G401 (cell line): ENCODE measurements around the gene RFPL1. TPM values are rescaled to one million over a fixed set of nuclear protein-coding genes. Genes with fewer than 3 reads are reported as not detected.
"Not testable (repeated sequence)": the region's sequence is repeated elsewhere in the genome, so short reads cannot be mapped to it uniquely, and the experiment has no call there.

Experiments
- DNase-seq: peaks from one replicate; pipeline ENCODE4 v3.0.0-alpha.2; 2015; ENCODE audit warnings: low spot score
- in situ Hi-C: cut with HindIII; loops from 2 replicates; pipeline ENCODE4 v1.10.0; 2016; ENCODE audit warnings: low sequenced_read_pairs, mixed read lengths
- total RNA-seq: library from RNA; depleted of rRNA; stranded (reverse); fragments of >200 nt; shearing (Covaris generic); gene quantifications from 2 replicates; pipeline ENCODE4 v1.2.3, GENCODE V29; 2014

The RFPL1 gene
- total RNA-seq, 1 experiment from 2014 or later: not detected

DNA sequence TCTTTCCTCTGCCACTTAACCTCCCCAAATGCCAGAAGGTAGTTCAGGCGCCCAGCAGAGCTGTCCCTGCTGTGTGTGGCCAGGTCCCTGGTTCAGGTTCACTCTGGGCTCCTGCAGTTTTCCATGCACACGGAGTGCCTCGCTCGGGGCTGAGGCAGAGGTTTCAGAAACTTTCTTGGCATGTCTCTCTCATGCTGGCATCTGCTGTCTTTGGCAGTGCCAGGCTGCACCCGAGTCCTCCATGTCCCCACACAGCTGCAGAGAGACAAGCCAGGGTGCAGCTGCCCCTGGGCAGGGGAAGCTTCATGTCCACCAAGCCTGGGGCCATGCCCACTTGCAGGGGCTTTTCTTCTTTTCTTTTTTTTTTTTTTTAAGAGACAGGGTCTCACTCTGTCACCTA lies 34.6 kb downstream of the RFPL1 start:
- in situ Hi-C loops: no loop called here

DNA sequence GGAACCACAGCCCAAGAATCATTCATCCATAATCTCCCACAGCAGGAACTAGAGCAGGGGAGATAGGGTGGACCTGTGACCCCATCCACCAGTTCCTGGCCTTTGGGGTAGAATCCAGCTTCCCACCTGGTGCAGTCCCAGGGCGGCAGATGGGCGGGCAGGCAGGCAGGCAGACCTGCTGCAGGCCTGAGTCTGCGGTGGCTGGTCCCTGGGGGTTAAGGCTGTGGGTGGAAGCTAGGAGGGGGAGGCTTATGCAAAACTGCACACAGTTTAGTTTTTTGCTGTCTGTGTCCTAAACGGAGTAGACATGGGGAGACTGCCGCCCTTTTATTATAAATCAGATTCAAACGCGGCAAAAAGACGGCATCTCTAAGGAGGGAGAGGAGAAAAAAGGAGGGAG lies 37.2 kb downstream of the RFPL1 start:
- in situ Hi-C loops: no loop called here
- no peak for DNase-seq

More for the DNA sequence above, 34.6 kb downstream of the RFPL1 start:
- DNase-seq: no peak

DNA sequence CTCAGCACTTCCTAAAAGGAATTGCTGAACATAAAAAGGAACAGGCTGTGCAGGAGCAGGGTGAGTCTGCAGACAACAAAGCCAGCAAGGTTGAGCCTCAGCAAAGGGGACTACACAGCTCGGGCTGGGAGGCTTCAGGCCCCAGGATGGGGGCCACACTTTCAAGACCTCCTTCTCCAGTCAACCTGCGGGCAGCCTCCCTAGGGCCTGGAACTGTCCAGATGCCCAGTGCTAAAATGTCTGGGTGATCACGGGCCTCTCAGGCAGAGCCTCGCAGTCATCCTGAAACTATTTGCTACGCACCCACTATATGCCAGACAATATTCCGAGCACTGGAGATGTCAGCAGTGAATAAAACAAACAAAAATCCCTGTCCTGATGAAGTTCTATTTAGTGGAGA lies 37.7 kb downstream of the RFPL1 start:
- in situ Hi-C loops: no loop called here
- DNase-seq: peak; percentile 23

DNA sequence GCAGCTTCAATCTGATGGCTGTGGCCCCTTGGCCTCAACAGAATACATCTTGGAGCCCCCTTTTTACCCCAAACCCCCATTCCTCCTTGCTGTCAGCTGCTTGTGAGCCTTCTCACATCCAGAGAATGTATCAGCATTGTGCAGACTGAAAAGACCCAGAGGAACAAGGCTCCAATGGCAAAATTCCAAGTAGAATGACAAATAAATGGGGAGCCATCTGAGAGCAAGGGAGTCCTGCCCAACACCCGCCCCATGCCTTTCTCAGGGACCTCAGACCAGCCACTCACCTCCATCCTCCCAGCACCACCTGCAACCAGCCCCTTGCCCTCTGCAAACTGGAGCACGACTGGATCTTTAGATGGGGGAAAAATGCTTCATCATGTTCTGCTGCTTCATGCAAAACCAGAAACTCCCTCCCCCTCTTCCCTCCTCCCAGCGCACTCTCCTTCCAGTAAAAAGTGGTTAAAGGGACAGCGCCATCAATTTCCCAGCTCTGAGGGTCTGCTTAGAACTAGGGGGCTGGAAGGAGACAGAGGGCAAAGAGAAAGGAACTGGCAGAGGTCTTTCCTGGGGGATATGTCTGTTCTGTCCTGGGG lies 39.4 kb downstream of the RFPL1 start:
- DNase-seq: peak; percentile 77
- in situ Hi-C loops: no loop called here

DNA sequence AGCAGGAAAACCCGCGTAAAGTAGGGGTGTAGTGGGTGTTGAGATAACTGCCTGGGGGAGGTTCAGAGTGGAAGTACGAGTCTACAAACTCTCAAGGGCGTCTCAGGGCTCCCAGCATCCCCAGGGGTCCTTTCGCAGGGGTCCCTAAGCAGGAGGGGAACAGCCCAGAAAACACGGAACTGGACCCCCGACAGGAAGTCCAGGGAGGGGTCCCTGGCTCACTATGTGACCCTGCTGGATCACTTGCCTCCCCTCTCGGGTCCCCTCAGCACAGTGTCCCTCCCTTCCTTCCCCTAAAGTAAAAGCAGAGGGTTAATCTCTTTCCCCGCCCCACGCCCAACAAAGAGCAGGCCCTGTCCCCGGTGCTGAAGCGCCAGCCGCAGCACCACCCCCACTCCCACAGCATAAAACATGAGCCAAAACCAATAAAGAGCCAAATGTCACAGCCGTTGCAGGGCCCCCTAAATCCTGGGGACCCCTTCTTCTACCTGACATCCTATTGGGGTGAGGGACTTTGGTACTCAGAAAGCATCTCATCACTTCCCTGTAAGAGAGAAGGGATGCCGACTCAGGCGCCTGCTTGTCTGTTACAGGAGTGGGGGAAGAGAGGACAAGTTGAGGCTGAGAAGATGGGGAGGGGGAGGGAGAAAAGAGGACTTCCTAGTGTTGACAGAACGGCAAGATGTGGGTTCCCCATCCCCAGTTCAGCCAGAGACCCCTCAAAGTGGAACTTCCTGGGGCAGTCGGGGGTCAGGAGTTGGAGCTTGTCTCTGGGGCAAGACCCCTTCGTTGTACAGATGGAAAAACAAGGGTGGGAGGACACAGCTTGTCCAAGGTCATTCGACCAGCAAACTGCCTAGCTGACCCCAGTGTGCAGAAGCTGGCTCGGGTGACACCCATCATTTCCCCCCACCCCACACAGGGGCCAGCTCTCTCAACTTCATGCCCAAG lies 40.2 kb downstream of the RFPL1 start:
- in situ Hi-C loops: no loop called here
- DNase-seq: peak; percentile 35

DNA sequence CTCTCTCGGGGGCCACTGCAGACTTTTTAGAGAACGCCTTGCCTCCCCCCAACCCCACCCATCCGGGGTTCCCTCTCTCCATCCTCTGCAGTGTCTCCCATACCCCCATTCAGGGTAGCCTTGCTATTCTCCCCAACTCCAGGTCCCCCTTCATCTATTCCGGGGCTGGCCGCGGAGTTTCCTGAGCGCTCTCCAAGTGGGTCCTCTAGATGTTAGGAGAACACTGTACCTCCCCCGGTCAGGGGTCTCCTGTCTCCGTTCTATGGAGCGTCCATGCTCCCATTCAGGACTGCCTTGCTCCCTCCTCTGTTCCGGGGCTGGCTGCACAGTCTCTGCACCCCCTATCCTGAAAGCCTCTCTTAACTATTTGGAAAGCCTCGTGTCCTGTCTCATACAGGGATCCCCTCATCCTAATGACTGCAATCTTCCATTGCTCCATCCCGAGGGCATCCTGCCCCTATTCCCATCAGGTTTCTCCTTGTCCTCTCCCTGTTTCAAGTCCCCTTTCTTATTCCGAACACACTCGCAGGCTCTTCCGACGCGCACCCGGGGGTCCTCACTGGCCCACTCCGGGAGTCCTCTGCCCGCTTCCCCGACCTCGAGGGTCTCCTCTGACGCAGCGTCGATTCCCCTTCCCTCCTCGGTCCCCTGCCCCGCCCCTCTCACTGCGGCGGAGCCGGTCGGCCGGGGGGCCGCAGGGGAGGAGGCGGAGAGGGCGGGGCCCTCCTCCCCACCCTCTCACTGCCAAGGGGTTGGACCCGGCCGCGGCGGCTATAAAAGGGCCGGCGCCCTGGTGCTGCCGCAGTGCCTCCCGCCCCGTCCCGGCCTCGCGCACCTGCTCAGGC lies 41.3 kb downstream of the RFPL1 start, which contains the start of gene NEFH:
Gene NEFH, plus strand, starts transcription at position 802 of the 845 bp plus-strand sequence. CDS start 45 bp downstream, outside the sequence.
- peak; percentile 42 for DNase-seq
- in situ Hi-C loops: no loop called here

DNA sequence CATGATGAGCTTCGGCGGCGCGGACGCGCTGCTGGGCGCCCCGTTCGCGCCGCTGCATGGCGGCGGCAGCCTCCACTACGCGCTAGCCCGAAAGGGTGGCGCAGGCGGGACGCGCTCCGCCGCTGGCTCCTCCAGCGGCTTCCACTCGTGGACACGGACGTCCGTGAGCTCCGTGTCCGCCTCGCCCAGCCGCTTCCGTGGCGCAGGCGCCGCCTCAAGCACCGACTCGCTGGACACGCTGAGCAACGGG lies 41.8 kb downstream of the RFPL1 start:
- DNase-seq: no peak
- in situ Hi-C loops: no loop called here

DNA sequence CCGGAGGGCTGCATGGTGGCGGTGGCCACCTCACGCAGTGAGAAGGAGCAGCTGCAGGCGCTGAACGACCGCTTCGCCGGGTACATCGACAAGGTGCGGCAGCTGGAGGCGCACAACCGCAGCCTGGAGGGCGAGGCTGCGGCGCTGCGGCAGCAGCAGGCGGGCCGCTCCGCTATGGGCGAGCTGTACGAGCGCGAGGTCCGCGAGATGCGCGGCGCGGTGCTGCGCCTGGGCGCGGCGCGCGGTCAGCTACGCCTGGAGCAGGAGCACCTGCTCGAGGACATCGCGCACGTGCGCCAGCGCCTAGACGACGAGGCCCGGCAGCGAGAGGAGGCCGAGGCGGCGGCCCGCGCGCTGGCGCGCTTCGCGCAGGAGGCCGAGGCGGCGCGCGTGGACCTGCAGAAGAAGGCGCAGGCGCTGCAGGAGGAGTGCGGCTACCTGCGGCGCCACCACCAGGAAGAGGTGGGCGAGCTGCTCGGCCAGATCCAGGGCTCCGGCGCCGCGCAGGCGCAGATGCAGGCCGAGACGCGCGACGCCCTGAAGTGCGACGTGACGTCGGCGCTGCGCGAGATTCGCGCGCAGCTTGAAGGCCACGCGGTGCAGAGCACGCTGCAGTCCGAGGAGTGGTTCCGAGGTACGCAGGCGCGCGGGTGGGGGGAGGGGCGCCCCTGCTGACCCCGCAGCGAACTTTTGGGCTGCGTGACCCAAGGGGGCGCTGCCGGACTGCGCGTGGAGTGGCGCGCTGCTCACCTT lies 42.3 kb downstream of the RFPL1 start:
- in situ Hi-C loops: no loop called here
- DNase-seq: peak; percentile 55

DNA sequence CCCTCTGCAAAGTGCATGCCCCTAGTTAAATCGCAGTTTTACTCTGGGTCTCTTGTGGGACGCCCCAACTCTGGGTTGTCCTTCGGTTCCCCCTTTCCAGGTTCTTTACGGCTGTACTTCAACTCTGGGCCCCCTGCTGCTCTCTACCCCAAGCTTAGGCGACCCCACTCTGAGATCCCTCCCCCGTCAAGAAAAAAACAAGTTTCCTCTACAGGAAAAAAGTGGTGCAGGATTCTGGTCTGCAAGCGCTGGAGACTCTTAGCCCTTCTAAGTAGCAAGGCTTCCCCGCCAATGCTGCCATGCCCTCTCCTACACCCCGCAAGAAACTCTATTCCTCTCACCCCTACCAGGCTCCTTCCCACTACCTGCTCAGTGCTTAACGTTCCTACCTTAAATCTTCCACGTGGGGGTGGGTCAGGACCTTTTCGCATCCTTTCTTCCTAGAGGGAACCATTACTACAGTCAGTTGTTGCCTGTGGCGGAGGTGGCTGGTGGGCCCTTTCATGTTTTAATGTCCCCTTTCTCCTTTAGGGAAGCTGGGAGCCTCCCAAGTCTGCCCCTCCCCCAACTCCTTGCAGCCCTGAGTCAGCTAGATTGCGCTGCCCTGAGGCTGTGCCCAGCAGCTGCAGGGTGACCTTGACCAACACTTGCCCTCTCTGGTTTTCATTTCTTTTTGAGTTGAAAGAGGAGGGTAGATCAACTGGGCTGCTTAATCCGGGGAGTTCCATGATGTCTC lies 43.0 kb downstream of the RFPL1 start:
- in situ Hi-C loops: no loop called here
- DNase-seq: peak; percentile 13

DNA sequence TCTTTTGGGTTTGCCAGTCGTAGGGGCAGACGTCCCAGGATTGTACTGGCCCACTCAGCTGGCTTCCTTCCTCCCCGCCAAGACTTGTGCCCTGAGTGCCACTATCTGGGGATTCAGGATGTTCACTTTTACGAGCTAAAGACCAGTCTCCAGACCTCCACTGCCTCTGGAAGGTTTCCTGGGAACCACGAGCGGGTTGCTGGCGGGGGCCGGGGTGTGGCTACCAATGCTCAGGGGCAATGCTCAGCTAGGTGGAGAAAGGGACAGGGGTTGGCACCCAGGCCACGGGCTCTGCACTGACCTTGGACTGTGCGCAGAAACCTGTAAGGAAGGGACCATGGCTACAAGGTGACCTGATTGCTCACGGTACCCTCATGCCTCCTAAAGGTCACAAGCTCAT lies 43.9 kb downstream of the RFPL1 start:
- DNase-seq: no peak
- in situ Hi-C loops: no loop called here

DNA sequence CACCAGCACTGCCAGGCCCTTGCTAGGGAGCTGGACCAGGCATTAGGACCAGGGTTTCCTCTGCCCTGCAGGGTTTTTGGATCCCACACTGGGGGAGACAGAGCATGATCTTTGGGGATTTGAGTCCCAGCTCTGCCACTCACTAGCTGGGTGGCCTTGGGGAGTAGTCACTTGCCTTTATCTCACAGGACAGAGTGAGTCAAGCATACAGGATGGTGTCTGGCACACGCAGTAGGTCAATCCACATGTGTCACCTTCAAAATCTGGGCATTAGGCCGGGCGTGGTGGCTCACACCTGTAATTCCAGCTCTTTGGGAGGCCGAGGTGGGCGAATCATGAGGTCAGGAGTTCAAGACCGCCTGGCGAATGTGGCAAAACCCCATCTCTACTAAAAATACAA lies 44.3 kb downstream of the RFPL1 start:
- in situ Hi-C loops: no loop called here
- no peak for DNase-seq

DNA sequence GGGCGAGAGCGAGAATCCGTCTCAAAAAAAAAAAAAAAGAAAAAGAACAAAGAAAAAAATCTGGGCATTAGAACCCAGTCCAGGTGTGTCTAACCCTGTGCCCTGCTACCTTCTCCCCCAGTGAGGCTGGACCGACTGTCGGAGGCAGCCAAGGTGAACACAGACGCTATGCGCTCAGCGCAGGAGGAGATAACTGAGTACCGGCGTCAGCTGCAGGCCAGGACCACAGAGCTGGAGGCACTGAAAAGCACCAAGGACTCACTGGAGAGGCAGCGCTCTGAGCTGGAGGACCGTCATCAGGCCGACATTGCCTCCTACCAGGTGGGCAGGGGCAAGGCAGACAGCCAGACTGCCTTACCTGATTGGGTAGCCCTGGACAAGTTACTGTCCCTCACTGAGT lies 44.9 kb downstream of the RFPL1 start:
- DNase-seq: no peak
- in situ Hi-C loops: no loop called here

DNA sequence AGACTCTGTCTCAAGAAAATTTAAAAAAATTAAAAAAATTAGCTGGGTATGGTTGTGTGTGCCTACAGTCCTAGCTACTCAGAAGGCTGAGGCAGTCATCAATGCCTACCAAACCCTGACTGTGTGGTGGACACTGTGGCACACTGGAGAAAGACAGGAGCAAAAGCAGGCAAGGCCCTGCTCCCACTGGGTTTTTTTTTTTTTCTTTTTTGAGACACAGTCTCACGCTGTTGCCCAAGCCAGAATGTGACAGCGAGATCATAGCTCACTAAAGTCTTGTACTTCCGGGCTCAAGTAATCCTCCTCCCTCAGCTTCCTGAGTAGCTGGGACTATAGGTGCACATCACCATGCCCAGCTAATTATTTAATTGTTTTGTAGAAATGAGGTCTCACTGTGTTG lies 46.3 kb downstream of the RFPL1 start:
- in situ Hi-C loops: no loop called here
- no peak for DNase-seq

DNA sequence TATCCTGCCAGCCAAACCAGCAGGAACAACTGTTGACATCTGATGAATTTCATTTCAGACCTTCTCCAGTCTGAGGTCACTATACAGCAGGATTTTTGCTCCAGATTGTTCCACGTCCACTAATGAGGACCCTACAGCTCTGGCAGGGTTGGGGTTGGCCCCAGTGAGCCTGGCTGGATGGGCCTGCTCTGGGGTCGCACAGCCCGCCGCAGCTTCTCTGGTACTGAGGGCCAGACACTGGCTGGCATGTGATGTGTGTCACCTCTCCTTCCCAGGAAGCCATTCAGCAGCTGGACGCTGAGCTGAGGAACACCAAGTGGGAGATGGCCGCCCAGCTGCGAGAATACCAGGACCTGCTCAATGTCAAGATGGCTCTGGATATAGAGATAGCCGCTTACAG lies 47.1 kb downstream of the RFPL1 start:
- DNase-seq: no peak
- in situ Hi-C loops: no loop called here

DNA sequence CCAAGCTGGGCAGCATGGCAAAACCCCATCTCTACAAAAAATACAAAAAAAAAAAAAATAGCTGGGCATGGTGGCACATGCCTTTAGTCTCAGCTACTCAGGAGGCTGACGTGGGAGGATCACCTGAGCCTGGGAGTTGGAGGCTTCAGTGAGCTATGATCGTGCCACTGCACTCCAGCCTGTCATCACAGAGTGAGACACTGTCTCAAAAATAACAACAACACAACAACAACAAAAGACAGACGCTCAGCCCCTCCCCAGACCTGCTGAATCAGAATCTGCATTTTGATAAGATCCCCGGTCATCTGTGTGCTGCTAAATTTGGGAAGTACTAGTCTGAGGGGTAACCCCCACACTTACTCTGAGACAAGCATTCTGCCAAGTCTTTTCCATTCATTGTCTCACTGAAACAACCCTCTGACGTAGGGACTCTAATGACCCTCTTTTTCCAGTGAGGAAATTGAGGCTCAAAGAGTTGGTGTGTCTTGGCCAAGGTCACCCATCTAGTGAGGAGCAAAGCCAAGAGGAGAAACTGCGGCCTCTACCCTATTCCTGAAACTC lies 49.1 kb downstream of the RFPL1 start:
- in situ Hi-C loops: no loop called here
- DNase-seq: no peak

DNA sequence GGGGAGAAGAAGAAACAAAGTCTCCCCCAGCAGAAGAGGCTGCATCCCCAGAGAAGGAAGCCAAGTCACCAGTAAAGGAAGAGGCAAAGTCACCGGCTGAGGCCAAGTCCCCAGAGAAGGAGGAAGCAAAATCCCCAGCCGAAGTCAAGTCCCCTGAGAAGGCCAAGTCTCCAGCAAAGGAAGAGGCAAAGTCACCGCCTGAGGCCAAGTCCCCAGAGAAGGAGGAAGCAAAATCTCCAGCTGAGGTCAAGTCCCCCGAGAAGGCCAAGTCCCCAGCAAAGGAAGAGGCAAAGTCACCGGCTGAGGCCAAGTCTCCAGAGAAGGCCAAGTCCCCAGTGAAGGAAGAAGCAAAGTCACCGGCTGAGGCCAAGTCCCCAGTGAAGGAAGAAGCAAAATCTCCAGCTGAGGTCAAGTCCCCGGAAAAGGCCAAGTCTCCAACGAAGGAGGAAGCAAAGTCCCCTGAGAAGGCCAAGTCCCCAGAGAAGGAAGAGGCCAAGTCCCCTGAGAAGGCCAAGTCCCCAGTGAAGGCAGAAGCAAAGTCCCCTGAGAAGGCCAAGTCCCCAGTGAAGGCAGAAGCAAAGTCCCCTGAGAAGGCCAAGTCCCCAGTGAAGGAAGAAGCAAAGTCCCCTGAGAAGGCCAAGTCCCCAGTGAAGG lies 50.9 kb downstream of the RFPL1 start:
- DNase-seq, in situ Hi-C loops: not testable (repeated sequence)

DNA sequence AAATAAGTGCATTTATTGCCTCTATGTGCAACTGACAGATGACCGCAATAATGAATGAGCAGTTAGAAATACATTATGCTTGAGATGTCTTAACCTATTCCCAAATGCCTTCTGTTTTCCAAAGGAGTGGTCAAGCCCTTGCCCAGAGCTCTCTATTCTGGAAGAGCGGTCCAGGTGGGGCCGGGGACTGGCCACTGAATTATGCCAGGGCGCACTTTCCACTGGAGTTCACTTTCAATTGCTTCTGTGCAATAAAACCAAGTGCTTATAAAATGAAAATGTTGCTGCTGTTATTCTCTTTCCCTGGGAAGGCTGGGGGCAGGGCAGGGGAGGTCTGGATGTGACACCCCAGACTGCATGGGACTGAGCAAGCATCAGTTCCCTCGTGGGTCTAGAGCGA lies 52.6 kb downstream of the RFPL1 start:
- in situ Hi-C loops: no loop called here
- no peak for DNase-seq
